HCT116 (cell line): ENCODE measurements around the gene HOGA1.

ENCODE experiments used
- CTCF ChIP-seq, 3 experiments: fragments of 200-600 bp in 1 of 3; sonication (generic) in 1 of 3; IDR thresholded peaks in 2 of 3; conservative IDR thresholded peaks in 1 of 3; 2 replicates each; pipeline ENCODE4 v1.5.1; 2012 to 2017; ENCODE audit warnings: low read depth in 2 of 3, low read length in 2 of 3, antibody characterized with exemption in 1 of 3, borderline replicate concordance in 1 of 3, control low read depth in 1 of 3, mild to moderate bottlenecking in 1 of 3, mixed read lengths in 1 of 3, mixed run types in 1 of 3, moderate library complexity in 1 of 3; ENCODE audit not compliant: insufficient read depth in 1 of 3
- EZH2 ChIP-seq: fragments of 200-600 bp; sonication (generic); IDR thresholded peaks from 2 replicates; pipeline ENCODE4 v1.6.1; 2017; ENCODE audit warnings: antibody characterized with exemption, mixed run types
- EZH2phosphoT487 ChIP-seq: fragments of 200-600 bp; IDR thresholded peaks from 2 replicates; pipeline ENCODE4 v1.6.1; 2018; ENCODE audit warnings: antibody characterized with exemption, borderline replicate concordance
- JUND ChIP-seq: IDR thresholded peaks from 2 replicates; pipeline ENCODE4 v1.6.1; 2012
- POLR2A ChIP-seq: IDR thresholded peaks from 2 replicates; pipeline ENCODE4 v1.7.0; 2011; ENCODE audit warnings: borderline replicate concordance; ENCODE audit not compliant: insufficient read depth, insufficient read length; ENCODE audit errors: extremely low read depth
- POLR2AphosphoS5 ChIP-seq: IDR thresholded peaks from 2 replicates; pipeline ENCODE4 v1.6.1; 2011; ENCODE audit warnings: mild to moderate bottlenecking, low read depth, low read length, moderate library complexity
- RAD21 ChIP-seq: IDR thresholded peaks from 2 replicates; pipeline ENCODE4 v1.6.1; 2012; ENCODE audit warnings: low read depth, mild to moderate bottlenecking
- SIN3A ChIP-seq: IDR thresholded peaks from 2 replicates; pipeline ENCODE4 v1.6.1; 2012; ENCODE audit warnings: low read depth
- SP1 ChIP-seq: IDR thresholded peaks from 2 replicates; pipeline ENCODE4 v1.6.1; 2012; ENCODE audit warnings: low read depth
- ZNF274 ChIP-seq: fragments of 200-500 bp; sonication (Bioruptor generic); IDR thresholded peaks from 2 replicates; pipeline ENCODE4 v1.6.1; 2014; ENCODE audit warnings: mild to moderate bottlenecking, low read depth, low read length, inconsistent platforms

GRCh38 chr10:97571622-97572021 is 12.6 kb upstream of the HOGA1 start:
- TF ChIP-seq POLR2A: no peak
- TF ChIP-seq CTCF (IDR thresholded peaks at IDR 0.05 in 2 of 3, conservative IDR thresholded peaks at IDR 0.05 in 1 of 3; ENCODE audit: borderline replicate concordance in 1 of 3, insufficient read depth in 1 of 3, low read depth in 2 of 3, low read length in 2 of 3): no peak
- TF ChIP-seq SIN3A: no peak
- no peak for TF ChIP-seq ZNF274
- peak; percentile 9; the same call in 1 of the 2 replicates for TF ChIP-seq RAD21
- 0 out of 2 replicates have a peak, but pooled peaks have one; percentile 26 for TF ChIP-seq SP1
- TF ChIP-seq POLR2AphosphoS5: no peak
- TF ChIP-seq JUND: peak; percentile 50; the same call in 1 of the 2 replicates
- TF ChIP-seq EZH2phosphoT487: no peak
- no peak for TF ChIP-seq EZH2
